HG03025 (cell line): ENCODE measurements around the gene PPIL1.

Experiments
- ATAC-seq: cut with Tn5 transposase; IDR thresholded peaks from one replicate; pipeline ENCODE4 v1.9.1; 2021; ENCODE audit warnings: mild to moderate bottlenecking, moderate library complexity; ENCODE audit not compliant: unreplicated experiment, low FRiP score

Gene PPIL1

DNA sequence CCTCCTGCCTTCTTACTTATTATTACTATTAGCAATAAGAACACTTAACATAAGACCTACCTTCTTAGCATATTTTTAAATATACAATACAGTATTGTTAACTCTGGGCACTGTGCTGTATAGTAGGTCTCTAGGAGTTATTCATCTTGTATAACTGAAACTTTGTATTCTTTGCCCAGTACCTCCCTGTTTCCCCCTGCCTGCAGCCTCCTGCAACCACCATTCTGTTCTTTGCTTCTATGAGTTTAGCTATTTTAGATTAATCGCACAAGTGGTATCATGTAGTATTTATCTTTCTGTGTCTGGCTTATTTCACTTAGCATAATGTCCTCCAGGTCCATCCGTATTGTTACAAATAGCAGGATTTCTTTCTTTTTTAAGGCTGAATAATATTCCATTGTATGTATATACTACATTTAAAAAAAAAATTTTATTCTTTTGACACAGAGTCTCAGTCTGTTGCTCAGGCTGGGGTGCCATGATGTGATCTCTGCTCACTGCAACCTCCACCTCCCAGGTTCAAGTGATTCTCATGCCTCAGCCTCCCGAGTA is 15.6 kb upstream of the PPIL1 start:
- no peak for ATAC-seq

DNA sequence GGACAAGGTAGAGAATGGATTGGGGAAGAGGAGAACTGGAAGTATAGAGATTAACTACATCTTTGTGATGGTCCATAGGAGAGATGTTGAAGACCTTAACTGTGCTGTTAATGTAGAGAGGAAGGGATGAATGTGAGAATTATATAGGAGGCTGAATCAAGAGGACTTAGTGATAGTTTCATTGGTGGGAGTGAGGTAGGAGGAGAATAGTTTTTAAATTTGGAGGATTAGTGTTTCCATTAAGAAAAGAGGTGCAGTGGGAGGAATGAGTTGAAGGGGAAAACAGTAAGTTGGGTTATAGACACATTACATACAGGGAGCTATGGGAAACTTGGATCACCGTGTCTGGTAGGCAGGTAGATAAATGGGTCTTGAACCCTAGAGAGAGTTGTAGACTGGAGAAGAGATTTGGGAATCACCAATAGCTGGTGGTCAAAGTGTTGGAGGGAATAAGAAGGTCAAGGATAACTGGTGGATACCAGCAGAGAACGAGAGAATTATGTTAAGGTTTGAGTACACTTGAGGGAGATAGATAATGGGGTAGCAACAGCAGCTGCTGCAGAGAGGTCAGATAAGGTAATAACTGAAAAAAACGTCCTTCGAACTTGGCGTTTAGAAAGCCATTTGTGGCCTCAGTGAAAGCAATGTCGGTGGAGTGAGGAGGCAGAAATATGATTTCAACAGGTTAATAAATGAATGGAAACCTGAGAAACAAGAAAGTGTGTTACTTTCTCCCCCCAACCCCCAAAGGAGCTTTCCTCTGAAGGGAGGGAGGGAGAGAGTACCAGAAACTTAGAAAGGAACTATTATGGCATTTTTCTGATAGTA is 14.3 kb upstream of the PPIL1 start:
- no peak for ATAC-seq

DNA sequence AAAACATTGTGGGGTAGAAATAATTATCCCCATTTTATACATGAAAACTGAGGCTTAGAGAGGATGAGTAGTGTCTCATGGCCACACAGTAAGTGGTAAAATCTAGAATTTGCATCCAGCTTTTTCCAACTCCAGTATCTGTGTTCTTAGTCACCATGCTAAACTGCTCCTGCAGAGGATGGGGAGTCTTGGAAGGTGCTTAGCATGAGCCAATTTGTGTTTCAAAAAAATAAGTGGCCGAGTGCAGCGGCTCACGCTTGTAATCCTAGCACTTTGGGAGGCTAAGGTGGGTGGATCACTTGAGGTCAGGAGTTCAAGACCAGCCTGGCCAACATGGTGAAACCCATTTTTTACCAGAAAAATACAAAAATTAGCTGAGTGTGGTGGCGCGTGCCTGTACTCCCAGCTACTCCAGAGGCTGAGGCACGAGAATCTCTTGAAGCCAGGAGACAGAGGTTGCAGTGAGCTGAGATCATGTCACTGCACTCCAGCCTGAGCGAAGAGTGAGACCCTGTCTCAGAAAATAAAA is 13.6 kb upstream of the PPIL1 start:
- ATAC-seq: no peak

DNA sequence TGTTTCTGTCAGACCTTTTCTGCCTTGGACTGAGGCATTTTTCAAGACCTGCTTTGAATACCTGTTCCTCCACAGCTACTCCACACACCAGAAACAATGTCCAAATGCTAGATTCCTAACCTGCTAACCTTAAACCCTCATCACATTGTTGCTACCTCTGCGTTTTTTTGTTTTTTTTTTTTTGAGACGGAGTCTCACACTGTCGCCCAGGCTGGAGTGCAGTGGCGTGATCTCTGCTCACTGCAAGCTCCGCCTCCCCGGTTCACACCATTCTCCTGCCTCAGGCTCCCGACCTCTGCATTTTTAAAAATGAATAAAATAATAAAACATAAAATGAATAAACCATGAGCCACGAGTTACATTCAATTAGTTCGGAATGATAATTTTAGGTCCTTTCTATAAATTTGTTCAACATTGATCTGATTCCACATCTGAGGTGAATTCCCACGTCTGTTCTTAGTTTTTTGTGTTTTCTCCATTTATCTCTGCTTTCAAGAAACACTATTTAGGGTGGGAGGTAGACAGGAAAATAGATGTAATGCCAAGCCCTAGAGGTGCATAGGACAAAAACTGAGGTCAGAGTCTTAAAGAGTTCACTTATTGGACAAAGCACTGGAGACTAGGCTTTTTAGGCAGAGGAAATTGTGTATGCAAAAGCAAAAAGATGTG is 12.5 kb upstream of the PPIL1 start:
- ATAC-seq: no peak

DNA sequence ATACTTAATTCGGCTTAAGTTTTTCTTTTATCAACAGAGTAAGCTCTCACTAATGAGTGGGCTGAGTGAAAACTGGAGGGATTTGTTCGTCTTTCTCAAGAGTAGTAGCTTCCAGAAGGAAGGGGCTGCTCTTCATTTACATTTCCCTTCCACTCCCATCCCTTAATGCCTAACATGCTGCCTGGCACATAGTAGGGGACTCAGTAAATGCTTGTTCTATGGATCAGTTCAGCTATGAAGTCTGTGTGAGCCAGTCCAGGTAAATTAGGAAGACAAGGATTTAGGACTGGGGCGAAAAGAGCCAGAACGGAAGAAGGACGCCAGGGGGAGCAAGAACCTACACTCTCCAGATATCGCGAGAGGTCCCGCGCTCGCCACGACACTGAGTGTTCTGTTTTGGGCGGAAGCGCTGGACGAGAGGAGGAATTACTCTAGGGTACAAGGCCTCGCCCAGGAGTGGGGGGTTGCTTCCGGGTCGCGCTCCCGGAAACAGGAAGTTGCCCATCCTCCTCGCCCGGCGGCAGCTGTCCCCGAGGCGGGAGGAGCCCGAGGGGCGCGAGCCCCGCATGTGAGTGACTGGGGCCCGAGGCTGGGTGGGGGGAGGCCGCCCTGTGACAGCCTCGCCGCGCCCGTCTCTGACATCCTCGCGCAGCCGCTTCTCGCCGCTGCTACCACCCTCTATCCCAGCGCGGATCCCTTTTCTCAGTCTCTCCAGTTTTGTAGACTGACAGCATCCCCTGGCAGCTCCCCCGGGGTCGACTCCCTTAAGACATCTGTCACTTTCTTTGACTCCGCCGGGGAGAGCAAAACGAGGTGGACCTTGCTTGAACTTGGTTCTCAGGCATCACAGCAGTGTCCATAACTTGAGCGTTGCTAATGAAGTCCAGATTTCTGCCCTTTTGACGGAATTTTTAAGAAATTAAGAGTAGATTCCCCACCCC is 11.1 kb upstream of the PPIL1 start, which contains the start of gene C6orf89:
Gene C6orf89, plus strand, starts transcription at position 492 of the 941 bp plus-strand sequence. CDS start 13,493 bp downstream, outside the sequence.
- peak; percentile 94 for ATAC-seq

DNA sequence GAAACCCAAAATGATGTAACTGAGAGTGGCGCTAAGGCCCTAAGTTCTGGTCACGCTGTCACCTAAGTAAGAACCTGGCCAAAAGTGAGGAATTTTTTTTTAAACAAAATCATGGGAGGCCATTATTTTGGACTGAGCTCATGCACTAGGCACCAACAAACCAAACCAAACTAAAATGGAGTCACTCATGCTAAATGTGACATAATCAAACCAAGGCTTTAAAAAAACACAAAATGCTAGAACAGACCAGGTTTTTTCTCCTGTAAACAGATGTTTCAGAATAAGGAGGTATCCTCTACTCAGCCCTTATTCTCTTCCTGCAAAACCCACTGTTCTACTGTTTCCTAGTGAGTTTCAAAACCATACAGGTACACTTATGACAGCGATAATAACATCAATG is 10.0 kb upstream of the PPIL1 start:
- no peak for ATAC-seq

DNA sequence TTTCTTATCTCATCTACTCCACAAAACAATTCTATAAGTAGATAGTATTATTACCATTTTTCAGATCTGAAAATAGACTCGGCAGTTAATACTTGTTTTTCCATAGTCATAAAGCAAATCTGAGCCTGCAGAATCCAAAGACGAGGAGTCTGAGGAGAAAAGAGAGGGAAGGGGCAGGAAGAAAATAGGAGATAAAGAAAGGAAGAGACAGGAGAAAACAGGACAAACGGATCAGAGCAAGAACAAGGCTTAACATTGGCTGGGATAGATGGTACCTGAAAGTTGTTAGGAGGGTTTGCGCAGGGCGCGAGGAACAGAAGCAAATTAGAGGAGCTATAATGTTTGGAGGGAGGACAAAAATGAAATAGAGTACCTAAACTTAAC is 639 bp upstream of the PPIL1 start:
- ATAC-seq: no peak

DNA sequence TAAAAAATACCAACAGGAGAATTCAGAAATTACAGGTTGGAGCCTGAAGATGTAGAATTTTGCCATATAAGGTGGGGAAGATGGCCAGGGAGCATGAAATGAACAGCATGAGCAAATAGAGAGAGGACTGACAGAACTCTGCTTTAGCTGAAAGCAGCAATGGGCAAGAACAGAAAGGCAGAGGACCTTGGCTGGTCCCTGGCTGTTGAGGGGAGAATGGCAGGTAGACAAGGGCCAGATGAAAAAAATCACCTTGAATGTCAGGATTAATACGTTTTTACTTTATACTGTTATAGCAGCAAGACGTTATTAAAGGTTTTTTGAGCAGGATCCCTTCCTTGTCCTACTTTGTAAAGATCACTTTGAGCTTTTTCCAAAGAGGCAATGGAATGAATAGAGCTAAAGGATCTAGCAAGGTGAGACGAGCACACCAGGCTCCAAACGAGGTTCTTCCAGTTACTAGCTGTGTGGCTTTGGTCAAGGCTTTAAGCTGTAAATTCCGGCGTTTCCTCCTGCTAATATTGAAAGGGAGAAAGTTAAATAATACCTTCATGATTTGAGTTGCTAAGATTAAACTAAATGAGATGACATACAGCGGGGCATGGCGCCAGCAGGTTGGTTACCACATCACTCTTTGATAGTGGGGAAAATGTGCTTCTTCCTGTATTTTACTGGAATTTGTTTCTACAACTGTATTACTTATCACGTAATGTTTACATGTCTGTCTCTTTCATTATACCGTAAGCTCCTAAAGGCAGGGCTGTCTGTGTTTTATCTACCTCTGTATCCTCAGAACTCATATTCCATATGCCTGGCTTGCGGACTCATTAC is 776 bp downstream of the PPIL1 start:
- ATAC-seq: no peak

DNA sequence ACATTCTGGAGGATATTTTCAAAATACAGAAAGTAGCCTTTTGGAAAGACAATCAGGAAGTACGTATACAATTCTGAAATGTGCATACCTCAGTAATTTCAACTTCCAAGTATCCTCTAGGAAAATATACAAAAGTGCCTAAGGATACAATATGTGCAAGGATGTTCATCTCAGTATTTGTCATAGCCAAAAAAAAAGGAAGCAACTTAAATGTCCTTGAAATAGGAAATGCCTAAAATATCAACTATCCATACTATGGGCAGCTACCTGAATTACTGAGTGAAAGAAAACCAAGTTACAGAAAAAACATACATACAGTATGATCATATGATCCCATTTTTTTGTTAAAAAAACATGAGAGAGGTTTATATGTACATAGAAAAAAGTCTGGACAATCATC is 1.5 kb downstream of the PPIL1 start:
- no peak for ATAC-seq

DNA sequence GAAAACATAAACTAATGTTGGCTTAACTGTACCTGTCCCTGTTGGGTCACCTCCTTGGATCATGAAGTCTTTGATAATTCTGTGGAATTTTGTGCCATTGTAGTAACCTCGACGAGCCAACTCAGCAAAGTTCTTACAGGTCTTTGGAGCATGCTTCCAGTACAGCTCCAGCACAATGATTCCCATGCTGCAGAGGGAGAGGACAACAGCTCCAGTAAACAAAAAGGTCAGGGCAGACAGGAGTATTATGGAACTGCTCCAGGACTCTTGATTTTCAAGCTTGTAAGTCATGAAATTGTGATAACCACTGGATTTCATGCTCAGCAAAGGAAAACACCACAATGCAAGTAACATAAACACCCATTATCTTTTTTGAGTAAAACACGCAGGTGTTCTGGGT is 2.9 kb downstream of the PPIL1 start:
- ATAC-seq: no peak

DNA sequence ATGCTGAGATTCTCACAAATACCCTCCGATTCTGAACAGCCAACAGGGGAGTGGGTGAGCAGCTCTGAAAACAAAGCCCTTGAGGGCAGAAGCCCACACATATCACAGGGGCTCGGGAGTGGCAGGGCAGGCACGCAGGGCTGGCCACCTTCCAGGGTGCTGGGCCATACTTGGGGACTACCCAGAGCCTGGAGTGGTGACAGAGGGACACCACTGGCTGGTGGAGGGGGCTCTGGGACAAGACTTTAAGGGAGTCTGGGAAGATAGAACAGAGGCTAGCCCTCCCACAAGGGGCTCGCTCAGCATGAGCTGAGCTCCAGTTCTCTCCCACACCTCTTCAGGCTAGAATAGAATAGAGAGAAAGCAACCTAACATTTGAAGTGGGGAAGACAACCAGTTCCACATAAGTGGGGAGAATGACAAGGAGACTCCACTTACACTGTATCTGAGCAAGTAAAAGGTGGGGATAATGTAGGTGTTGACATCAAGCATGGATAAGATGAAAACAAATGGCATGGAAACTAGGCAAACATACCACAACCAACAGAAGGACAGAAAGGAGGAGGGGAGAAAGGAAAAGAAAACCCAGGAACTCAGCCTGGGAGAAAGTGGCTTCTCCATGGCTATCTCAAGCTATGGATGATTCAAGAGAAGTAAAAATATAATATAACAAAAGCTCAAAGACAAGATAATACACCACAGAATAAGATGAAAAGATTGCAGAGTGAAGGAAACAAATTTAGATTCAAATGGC is 7.0 kb downstream of the PPIL1 start:
- no peak for ATAC-seq

DNA sequence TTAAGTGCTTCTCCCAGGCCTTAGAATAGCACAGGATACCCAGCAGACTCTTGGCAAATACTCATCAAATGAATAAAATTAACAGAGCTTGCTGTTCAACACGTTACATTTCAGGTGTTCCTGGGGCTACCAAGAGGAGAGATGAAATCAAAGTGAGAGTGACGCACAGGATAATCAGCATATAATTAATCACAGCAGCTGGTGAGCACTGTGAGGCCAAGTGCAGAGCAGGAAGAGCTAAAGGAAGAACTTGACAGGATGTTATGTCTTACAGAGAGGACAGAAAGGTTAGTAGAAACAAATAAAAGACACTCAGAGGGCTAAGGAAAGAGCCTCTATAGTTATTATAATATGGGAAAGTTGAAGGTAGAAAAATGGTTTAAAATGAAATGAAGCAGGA is 8.8 kb downstream of the PPIL1 start:
- no peak for ATAC-seq

DNA sequence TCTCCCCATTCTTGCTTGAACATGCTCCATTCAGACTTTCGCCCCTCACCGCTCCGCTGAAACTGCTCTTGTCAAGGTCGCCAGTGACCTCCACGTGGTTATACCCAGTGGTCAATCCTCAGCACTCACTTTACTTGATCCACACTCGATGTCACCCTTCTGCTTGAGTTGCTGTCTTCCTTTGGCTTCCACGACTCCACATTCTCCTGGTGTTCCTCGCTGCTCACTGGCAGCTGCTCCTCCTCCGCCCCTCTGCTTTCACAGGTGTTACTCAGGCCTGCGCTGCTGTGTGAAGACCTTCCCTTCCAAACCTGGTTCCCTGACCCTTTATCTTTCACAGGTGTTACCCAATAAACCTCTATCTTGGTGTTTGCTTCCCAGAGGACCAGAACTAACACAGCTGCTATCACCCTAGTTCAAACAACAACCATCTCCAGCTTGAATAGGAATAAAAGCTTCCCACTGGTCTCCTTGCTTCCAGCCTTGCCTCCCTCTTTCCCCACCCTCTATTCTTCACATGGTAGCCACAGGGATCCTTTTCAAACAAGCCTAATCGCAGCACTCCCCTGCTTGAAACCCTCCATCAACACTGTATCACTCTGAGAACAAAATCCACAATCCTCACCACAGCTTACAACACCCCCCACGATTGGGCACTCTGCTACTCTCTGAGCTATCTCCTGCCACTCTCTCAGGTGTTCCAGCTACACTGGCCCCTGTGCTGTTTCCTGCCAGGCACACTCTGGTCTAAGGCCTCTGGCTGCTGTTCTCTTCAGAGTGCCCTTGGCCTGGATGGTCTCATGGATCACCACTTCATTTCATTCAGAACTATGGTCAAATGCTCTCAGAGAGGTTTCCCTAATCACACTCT is 10.7 kb downstream of the PPIL1 start:
- ATAC-seq: no peak

DNA sequence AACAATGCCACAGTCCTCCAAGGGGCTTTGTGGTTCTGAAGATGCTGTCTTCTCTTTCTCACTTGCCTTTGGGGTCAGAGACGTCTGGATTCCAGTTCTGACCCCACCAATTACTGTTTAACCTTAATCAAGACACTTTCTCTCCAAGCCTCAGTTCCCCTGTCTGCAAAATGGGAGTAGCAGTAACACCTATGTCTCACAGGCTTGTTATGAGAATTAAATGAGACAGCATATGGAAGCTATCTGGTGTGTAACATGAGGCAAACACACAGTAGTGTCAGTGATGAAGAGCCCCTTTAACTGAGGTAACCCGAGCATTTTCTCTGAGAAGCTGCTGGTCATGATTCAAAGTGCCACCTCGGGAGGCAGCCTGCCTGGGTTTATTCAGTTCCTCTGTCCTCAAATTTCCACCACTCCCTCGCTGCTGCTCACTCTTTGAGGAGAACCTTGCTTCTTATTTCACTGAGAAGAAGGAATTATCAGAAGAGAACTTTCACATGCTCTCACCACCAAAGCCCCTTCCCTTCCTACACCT is 11.7 kb downstream of the PPIL1 start:
- no peak for ATAC-seq

DNA sequence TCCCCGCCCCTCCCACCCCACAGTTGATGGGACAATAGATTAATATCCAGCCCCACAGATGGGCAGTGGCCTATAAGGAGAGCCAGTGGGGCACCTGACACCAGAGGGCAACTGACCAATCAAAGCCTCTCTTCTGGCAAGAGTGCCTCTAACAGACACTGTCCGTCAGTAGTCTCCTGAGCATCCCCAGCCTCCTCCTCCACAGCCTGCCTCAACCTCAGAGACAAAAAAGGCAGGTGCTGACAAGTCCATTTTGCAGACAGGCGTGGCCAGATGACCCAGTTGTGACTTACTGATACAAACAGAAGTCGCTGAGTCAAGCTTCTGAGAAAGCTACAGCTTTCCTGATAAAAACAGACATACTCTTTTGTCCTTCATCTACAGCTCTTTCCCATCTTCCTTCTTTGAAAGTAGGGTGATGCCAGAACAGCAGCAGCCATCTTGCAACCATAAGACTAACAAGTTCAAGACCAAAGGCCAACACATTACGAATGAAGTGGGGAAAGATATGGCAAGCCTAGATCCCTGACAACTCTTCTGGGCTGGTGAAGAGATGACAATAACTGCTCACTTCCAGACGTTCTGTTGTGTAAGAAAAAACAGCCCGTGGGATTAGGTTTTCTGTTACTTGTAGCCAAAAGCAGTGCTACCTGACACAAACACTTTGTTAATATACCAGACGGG is 12.3 kb downstream of the PPIL1 start:
- ATAC-seq: no peak

DNA sequence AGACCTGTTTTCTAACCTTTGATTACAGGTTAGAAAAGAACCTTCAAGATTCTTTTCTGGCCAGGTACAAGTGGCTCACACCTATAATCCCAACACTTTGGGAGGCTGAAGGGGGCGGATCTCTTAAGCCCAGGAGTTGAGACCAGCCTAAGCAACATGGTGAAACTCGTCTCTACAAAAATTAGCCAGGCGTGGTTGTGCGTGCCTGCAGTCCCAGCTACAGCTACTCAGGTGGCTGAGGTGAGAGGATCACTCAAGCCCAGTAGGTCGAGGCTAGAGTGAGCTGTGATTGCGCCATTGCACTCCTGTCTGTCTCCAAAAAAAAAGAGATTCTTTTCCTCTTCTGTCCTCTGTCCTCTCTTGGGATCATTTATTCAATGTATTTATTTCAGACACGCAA is 14.5 kb downstream of the PPIL1 start:
- no peak for ATAC-seq

DNA sequence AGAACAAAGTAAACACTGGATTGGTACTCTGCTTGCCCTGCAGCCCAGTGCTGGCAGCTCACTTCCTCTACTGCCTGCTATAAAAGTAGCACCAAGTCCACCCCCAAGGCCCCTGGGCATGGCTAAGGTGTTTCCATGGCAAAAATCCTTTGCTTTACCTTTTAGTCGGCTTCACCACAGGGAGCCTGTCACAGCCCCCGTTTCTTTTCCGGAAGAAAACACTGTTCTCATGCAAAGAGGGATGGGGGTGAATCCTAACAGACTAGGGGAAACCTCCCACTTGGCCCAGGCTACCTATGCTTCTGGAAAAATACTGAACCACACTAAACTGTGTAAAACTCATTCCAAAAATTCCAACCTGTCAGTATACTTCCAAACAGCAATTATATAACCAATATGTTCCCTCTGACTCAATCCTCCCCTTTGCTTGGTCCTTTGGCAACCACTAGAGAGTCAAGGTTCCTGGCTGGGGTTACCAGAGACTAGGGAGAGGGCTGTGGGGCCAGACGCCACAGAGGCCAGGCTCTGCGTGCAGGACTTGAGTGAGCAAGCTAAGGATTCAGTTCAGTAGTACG is 16.1 kb downstream of the PPIL1 start:
- ATAC-seq: no peak
